ENCODE data around the gene OR5M10.
"Not testable (repeated sequence)": the region's sequence is repeated elsewhere in the genome, so short reads cannot be mapped to it uniquely, and the experiment has no call there.

Gene OR5M10

GRCh38 chr11:56577621-56578020 is at the start of gene OR5M10:
Gene OR5M10 (minus strand): TSS chr11:56577721. CDS start chr11:56577721, 0 bp downstream.
- no peak for DNase-seq

- DNase-seq = no peak
These were observed 48.4 kb upstream of the OR5M10 start for GRCh38 chr11:56625946-56626345.

- no peak for DNase-seq
These were observed 47.2 kb upstream of the OR5M10 start for GRCh38 chr11:56624661-56625110.

GRCh38 chr11:56611174-56611573 is 33.7 kb upstream of the OR5M10 start:
- no peak for DNase-seq

GRCh38 chr11:56592088-56592717 is 14.7 kb upstream of the OR5M10 start:
- DNase-seq = not testable (repeated sequence)

- no peak for DNase-seq
These were observed 18.9 kb downstream of the OR5M10 start for GRCh38 chr11:56558574-56558973.

- DNase-seq = not testable (repeated sequence)
These were observed 22.8 kb downstream of the OR5M10 start for GRCh38 chr11:56554691-56555090.

GRCh38 chr11:56545531-56545930 is 32.0 kb downstream of the OR5M10 start:
- no peak for DNase-seq

GRCh38 chr11:56543739-56544138 is 33.8 kb downstream of the OR5M10 start:
- DNase-seq = no peak

GRCh38 chr11:56543157-56543556 is 34.4 kb downstream of the OR5M10 start, which contains the start of gene OR5M11:
Gene OR5M11 (minus strand): TSS chr11:56543257. CDS start chr11:56543257, 0 bp downstream.
- DNase-seq = no peak

- DNase-seq = no peak
These were observed 44.3 kb downstream of the OR5M10 start for GRCh38 chr11:56533054-56533740.

- no peak for DNase-seq
These were observed 45.7 kb downstream of the OR5M10 start for GRCh38 chr11:56531856-56532255.
